DMS53 (cell line): Measurements from ENCODE around the gene C6orf47.

ENCODE experiments used
- DNase-seq: peaks from one replicate; lab custom pipeline; 2025; lab: John Stamatoyannopoulos, UW

Gene C6orf47

GRCh38 chr6:31614684-31615578 lies 45.6 kb downstream of the C6orf47 start, which contains the start of gene AIF1:
Gene AIF1, plus strand, starts transcription at chr6:31615234. Its CDS starts 96 bp downstream, at chr6:31615330.
- no peak for DNase-seq

- no peak for DNase-seq
Observed at GRCh38 chr6:31614075-31614619, 46.4 kb downstream of the C6orf47 start.

- no peak for DNase-seq
Observed at GRCh38 chr6:31610968-31611367, 49.6 kb downstream of the C6orf47 start.

GRCh38 chr6:31609519-31610406 lies 50.8 kb downstream of the C6orf47 start:
- DNase-seq: no peak
